ENCODE measurements around the gene HKDC1. TPM values are rescaled to one million over a fixed set of nuclear protein-coding genes. Genes with fewer than 3 reads are reported as not detected.

The HKDC1 gene
- total RNA-seq, 2 experiments from 2014 or later: 0.40 TPM; not detected in 1

DNA sequence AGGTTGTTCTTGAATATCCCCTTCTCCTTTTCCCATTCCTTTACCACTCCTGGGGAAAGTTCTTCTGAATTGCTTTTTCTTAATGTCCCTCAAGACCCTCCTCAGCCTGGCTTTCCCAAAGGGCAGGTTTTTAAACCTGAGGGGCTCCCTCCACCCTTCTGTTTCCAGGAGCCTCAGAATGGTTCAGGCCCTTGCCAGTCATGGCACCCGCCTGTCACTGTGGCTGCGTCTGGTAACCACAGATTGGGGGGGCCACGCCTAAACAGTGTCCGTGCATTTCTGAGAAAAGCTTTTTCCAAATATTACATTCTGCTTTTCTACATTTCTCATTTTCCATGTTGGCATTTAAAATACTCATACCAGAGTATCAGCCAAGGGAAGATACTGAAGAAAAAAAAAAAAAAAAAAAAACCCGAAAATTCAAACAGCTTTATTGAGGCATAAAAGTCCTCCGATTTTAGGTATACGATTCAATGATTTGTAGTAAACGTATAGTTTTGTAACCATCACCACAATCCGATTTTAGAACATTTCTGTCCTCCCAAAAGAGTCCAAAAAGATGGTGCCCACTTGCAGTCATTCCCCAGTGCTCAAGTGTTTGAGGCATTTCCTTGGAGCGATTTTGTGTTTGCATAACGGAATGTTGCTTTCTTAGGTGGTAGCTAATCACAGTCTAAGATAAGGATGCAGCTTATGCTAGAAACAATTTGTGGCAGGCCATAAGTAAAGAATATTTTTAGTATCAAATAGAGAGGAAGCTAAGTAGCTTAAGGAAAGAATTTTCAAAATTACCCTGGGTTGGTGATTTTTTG, 22.1 kb downstream of the HKDC1 start:
- Mint-ChIP-seq H3K36me3 (ENCODE audit: low read depth) (no peaks in the 10 kb centered on the region), H3K4me3 (no peak overlapping the region), H3K27me3 (no peaks in the 10 kb centered on the region), H3K4me1 (ENCODE audit: low read depth) (peaks cover 5% of the 10 kb centered on the region), H3K27ac (no peak overlapping the region), H3K9me3 (no peaks in the 10 kb centered on the region)
- ChIA-PET CTCF (interaction anchor here (0.7 to 1.3 kb wide), 5 partner anchors 13 to 150 kb away, joined by 3 to 5 read pairs (median 3); no protein-coding TSS in a partner anchor), POLR2A (interaction anchor here (1.1 kb wide), 1 partner anchor 9 kb away, joined by 4 read pairs; no protein-coding TSS in a partner anchor)
- intact Hi-C loops (cut with micrococcal nuclease): no loop called here
- TF ChIP-seq, protein P1, sequence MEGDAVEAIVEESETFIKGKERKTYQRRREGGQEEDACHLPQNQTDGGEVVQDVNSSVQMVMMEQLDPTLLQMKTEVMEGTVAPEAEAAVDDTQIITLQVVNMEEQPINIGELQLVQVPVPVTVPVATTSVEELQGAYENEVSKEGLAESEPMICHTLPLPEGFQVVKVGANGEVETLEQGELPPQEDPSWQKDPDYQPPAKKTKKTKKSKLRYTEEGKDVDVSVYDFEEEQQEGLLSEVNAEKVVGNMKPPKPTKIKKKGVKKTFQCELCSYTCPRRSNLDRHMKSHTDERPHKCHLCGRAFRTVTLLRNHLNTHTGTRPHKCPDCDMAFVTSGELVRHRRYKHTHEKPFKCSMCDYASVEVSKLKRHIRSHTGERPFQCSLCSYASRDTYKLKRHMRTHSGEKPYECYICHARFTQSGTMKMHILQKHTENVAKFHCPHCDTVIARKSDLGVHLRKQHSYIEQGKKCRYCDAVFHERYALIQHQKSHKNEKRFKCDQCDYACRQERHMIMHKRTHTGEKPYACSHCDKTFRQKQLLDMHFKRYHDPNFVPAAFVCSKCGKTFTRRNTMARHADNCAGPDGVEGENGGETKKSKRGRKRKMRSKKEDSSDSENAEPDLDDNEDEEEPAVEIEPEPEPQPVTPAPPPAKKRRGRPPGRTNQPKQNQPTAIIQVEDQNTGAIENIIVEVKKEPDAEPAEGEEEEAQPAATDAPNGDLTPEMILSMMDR (IDR thresholded peaks at IDR 0.05): no peak
- no peak for ATAC-seq
- no peak for DNase-seq

DNA sequence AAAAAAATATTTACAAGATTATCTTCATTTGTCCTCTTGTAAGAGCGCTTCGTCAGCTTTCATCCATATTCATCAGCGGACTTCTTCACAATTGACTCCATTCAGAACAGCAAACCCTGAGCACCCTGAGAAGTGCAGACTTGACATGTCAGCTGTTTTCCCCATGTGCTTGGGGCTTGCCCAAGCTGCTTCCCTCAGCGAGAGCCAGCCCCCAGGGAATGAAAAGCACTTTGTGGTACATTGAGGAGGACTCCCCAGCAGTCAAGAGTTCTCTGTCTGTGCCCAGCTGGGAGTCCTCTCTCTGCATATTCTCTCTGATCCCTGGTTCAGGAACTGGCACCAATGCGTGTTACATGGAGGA, 22.7 kb downstream of the HKDC1 start:
- H3K4me3 Mint-ChIP-seq: no peak overlapping the region
- H3K36me3 Mint-ChIP-seq (ENCODE audit: low read depth): no peaks in the 10 kb centered on the region
- no peak for DNase-seq
- H3K4me1 Mint-ChIP-seq (ENCODE audit: low read depth): no peaks in the 10 kb centered on the region
- POLR2A ChIA-PET: interaction anchor here (1.1 kb wide), 1 partner anchor 10 kb away, joined by 4 read pairs; no protein-coding TSS in a partner anchor
- no peaks in the 10 kb centered on the region for H3K9me3 Mint-ChIP-seq
- intact Hi-C loops (cut with micrococcal nuclease): no loop called here
- CTCF ChIA-PET: interaction anchor here (0.7 to 1.1 kb wide), 4 partner anchors 12 to 148 kb away, joined by 3 read pairs; no protein-coding TSS in a partner anchor
- no peak for ATAC-seq
- H3K27ac Mint-ChIP-seq: no peak overlapping the region
- no peaks in the 10 kb centered on the region for H3K27me3 Mint-ChIP-seq
- TF ChIP-seq, protein P1 (IDR thresholded peaks at IDR 0.05): no peak

DNA sequence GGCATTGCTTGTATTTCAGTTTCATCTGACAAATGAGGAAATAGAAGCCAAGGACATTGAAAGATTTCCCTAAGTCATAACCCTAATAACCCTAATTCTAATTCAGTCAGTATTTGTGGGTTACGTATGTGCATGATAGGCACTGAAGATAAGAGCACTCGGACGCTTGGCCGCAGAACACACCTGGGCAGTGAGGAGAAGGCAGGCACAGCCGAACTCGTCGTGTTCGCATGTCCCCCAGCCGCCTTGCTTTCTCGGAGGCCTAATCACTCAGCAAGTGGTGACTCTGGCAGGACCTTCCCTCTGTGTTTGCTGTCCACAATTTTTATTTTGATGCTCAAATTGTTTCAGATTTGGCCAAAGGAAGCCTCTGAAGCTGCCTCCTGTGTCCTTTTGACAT, 23.7 kb downstream of the HKDC1 start:
- POLR2A ChIA-PET: no interaction called here
- Mint-ChIP-seq H3K9me3 (no peaks in the 10 kb centered on the region), H3K36me3 (ENCODE audit: low read depth) (no peaks in the 10 kb centered on the region), H3K27ac (no peak overlapping the region), H3K4me1 (ENCODE audit: low read depth) (no peaks in the 10 kb centered on the region), H3K27me3 (no peaks in the 10 kb centered on the region), H3K4me3 (no peak overlapping the region)
- DNase-seq: no peak
- CTCF ChIA-PET: no interaction called here
- no peak for ATAC-seq
- intact Hi-C loops (cut with micrococcal nuclease): no loop called here
- TF ChIP-seq, protein P1 (IDR thresholded peaks at IDR 0.05): no peak

DNA sequence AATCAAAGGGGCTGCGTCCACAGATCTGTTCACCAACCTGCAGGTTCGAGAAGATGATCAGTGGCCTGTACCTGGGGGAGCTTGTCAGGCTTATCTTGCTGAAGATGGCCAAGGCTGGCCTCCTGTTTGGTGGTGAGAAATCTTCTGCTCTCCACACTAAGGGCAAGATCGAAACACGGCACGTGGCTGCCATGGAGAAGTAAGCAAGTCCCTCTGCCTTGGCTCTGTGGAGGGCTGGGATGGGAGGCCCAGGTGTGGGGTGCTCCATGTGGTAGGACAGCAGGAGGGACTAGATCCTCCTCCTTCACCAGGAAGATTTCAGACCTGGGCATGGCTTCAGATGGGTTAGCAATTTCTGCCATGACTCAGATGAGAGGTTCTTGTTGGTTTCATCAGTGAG, 25.9 kb downstream of the HKDC1 start:
- ChIA-PET CTCF (interaction anchor here (1.4 to 1.8 kb wide), 4 partner anchors 8 to 162 kb away, joined by 4 to 7 read pairs (median 6); no protein-coding TSS in a partner anchor), POLR2A (interaction anchor here (1.3 to 1.5 kb wide), 3 partner anchors 11 to 146 kb away, joined by 3 read pairs; no protein-coding TSS in a partner anchor)
- H3K9me3 Mint-ChIP-seq: no peaks in the 10 kb centered on the region
- no peaks in the 10 kb centered on the region for H3K4me1 Mint-ChIP-seq (ENCODE audit: low read depth)
- H3K27ac Mint-ChIP-seq: no peak overlapping the region
- ATAC-seq: no peak
- intact Hi-C loops (cut with micrococcal nuclease): no loop called here
- TF ChIP-seq, protein P1 (IDR thresholded peaks at IDR 0.05): no peak
- no peaks in the 10 kb centered on the region for H3K36me3 Mint-ChIP-seq (ENCODE audit: low read depth)
- no peak for DNase-seq
- H3K27me3 Mint-ChIP-seq: no peaks in the 10 kb centered on the region
- H3K4me3 Mint-ChIP-seq: no peak overlapping the region

Measured in activated CD8-positive, alpha-beta T cell treated with anti-CD3 and anti-CD28 coated beads for 36 hours (primary cell).